HepG2 (cell line): ENCODE measurements around the gene UTS2R.

Experiments
- FOXA1 ChIP-seq, 2 experiments: fragments of 450-650 bp in 1 of 2; sonication (generic) in 1 of 2; formaldehyde crosslinking in 1 of 2; IDR thresholded peaks; 2 replicates each; pipeline versions ENCODE4 v1.4.0 to v1.6.1; 2016 to 2020; ENCODE audit warnings: missing genetic modification reagents in 1 of 2
- HNRNPUL1 ChIP-seq: fragments of 200-400 bp; formaldehyde crosslinking; IDR thresholded peaks from 2 replicates; pipeline ENCODE4 v1.6.1; 2017; ENCODE audit warnings: low read depth, mild to moderate bottlenecking, low read length, moderate library complexity
- ZNF24 ChIP-seq: fragments of 450-650 bp; IDR thresholded peaks from 2 replicates; pipeline ENCODE4 v1.6.1; 2017; ENCODE audit warnings: antibody characterized with exemption, mild to moderate bottlenecking
- ZNF337 ChIP-seq: sonication (generic); formaldehyde crosslinking; IDR thresholded peaks from 2 replicates; pipeline ENCODE4 v1.5.1; 2020; ENCODE audit warnings: missing genetic modification reagents, low read depth, mild to moderate bottlenecking, borderline replicate concordance
- TF ChIP-seq, protein P1 (sequence below): sonication (generic); formaldehyde crosslinking; IDR thresholded peaks from 2 replicates; pipeline ENCODE4 v1.5.0; 2020; ENCODE audit warnings: mild to moderate bottlenecking, missing genetic modification reagents, moderate library complexity
- TF ChIP-seq, protein P2 (sequence below): sonication (generic); formaldehyde crosslinking; IDR thresholded peaks from 2 replicates; pipeline ENCODE4 v1.5.0; 2020; ENCODE audit warnings: missing genetic modification reagents, mild to moderate bottlenecking, borderline replicate concordance
- TF ChIP-seq, protein P3 (sequence below): sonication (generic); formaldehyde crosslinking; IDR thresholded peaks from 2 replicates; pipeline ENCODE4 v1.4.0; 2020; ENCODE audit warnings: missing genetic modification reagents

DNA sequence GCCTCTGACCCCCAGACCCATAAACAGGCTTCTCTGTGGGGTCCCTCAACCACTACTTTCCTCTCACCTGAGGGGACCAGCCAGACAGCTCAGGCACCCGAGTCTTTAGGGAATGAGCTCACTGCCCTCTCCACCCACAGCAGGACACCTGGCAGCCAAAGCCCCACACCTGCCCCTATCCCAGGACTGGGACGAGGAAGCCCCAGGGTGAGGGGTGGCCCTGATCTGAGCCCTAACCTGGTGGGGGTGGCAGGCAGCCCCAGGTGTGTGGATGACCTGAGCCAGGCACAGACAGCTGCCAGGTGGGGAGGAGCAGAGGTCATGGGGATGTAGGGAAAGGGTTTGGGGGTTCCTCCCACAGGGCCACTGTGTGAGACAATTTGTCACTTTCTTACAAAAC lies 14.2 kb upstream of the UTS2R start:
- no peak for TF ChIP-seq ZNF24
- TF ChIP-seq HNRNPUL1, result no peak
- TF ChIP-seq, protein P1, sequence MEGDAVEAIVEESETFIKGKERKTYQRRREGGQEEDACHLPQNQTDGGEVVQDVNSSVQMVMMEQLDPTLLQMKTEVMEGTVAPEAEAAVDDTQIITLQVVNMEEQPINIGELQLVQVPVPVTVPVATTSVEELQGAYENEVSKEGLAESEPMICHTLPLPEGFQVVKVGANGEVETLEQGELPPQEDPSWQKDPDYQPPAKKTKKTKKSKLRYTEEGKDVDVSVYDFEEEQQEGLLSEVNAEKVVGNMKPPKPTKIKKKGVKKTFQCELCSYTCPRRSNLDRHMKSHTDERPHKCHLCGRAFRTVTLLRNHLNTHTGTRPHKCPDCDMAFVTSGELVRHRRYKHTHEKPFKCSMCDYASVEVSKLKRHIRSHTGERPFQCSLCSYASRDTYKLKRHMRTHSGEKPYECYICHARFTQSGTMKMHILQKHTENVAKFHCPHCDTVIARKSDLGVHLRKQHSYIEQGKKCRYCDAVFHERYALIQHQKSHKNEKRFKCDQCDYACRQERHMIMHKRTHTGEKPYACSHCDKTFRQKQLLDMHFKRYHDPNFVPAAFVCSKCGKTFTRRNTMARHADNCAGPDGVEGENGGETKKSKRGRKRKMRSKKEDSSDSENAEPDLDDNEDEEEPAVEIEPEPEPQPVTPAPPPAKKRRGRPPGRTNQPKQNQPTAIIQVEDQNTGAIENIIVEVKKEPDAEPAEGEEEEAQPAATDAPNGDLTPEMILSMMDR (CRISPR knock-in tag), result no peak
- TF ChIP-seq, protein P2, sequence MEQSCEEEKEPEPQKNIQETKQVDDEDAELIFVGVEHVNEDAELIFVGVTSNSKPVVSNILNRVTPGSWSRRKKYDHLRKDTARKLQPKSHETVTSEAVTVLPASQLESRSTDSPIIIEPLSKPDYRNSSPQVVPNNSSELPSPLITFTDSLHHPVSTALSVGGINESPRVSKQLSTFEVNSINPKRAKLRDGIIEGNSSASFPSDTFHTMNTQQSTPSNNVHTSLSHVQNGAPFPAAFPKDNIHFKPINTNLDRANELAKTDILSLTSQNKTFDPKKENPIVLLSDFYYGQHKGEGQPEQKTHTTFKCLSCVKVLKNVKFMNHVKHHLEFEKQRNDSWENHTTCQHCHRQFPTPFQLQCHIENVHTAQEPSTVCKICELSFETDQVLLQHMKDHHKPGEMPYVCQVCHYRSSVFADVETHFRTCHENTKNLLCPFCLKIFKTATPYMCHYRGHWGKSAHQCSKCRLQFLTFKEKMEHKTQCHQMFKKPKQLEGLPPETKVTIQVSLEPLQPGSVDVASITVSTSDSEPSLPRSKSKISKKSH (CRISPR knock-in tag), result no peak
- no peak for TF ChIP-seq ZNF337 (CRISPR knock-in tag)
- TF ChIP-seq, protein P3, sequence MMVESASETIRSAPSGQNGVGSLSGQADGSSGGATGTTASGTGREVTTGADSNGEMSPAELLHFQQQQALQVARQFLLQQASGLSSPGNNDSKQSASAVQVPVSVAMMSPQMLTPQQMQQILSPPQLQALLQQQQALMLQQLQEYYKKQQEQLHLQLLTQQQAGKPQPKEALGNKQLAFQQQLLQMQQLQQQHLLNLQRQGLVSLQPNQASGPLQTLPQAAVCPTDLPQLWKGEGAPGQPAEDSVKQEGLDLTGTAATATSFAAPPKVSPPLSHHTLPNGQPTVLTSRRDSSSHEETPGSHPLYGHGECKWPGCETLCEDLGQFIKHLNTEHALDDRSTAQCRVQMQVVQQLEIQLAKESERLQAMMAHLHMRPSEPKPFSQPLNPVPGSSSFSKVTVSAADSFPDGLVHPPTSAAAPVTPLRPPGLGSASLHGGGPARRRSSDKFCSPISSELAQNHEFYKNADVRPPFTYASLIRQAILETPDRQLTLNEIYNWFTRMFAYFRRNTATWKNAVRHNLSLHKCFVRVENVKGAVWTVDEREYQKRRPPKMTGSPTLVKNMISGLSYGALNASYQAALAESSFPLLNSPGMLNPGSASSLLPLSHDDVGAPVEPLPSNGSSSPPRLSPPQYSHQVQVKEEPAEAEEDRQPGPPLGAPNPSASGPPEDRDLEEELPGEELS (CRISPR knock-in tag), result no peak
- TF ChIP-seq FOXA1 (IDR thresholded peaks at IDR 0.05), result no peak
- no peak for TF ChIP-seq FOXA1 (CRISPR knock-in tag; IDR thresholded peaks at IDR 0.05)
